ENCODE measurements around the gene SPATA6L.
"Not testable (repeated sequence)": the region's sequence is repeated elsewhere in the genome, so short reads cannot be mapped to it uniquely, and the experiment has no call there.

The SPATA6L gene

DNA sequence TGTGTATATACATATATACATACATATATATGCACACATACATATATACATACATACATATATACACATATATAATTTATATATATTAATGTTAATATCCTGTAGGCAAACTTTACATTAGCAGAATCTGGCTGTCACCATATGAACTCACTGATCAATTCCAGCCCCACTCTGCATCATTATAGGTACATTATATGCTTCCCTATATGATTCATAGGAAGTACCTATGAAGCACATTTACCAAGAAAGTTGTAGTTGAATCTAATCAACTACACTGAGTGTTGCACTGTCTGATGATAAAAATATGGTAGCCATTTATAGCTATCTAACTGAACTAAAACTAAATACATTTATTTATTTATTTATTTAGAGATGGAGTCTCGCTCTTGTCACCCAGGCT is 5.5 kb upstream of the SPATA6L start:
- DNase-seq: no peak

- DNase-seq: no peak
Measured at GRCh38 chr9:4670591-4670990, 4.3 kb upstream of the SPATA6L start.

DNA sequence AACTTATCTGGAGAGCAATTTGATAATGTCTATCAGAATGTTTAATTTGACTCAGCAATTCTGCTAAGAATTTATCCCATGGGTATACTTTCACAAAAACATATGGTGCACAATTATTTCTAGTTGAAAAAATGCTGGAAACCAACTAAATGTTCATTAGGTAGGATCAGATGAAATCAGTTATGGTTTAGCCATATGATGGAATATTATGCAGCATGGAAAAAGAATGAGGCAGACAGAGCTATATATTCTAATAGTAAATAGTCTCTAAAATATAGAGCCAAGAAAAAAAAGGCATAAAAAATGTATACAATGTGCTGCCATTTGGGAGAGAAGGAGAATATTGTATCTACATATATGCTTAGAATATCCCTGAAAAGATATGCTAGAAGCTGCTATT is 3.6 kb upstream of the SPATA6L start:
- no peak for DNase-seq

DNA sequence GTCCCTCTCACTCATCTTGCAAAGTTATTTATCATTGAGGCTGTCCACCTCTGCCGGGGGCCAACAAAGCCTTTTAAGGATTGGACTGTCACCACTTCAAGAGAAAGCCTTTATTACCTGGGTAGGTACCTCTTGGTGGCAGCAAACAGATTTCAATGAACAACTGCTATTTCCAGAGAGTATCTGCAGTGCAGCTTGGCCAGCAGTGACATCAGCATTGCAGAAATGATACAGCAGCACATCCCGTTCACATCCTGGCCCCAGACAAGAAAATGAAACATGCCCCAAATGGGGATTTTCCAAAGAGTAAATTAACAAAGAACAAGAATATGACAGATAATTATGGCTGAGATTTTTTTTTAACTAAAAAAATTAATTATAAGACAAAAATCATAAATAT is 2.3 kb upstream of the SPATA6L start:
- no peak for DNase-seq

DNA sequence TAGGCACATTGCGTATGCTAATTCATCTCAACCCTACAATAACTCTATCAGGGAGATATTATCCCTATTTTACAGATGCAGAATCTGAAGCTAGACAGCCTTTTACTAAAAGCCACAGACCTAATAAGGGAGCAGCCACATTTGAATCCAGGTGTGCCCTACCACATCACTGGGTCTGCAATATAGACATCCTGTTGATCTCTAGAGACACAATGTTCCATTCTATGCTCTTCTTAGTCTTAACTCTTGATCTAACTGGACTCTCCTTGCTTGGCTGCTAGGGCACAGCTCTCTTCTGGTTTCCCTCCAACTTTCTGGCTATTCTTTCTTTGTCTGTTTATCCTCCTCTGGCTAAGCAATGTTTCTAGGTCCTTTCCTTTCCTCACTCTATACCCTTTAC is 1.4 kb upstream of the SPATA6L start:
- DNase-seq: no peak

GRCh38 chr9:4665357-4665756 is 923 bp downstream of the SPATA6L start:
- no peak for DNase-seq

- no peak for DNase-seq
Measured at GRCh38 chr9:4663956-4664355, 2.3 kb downstream of the SPATA6L start.

- DNase-seq: no peak
Measured at GRCh38 chr9:4662989-4663792, 3.1 kb downstream of the SPATA6L start.

DNA sequence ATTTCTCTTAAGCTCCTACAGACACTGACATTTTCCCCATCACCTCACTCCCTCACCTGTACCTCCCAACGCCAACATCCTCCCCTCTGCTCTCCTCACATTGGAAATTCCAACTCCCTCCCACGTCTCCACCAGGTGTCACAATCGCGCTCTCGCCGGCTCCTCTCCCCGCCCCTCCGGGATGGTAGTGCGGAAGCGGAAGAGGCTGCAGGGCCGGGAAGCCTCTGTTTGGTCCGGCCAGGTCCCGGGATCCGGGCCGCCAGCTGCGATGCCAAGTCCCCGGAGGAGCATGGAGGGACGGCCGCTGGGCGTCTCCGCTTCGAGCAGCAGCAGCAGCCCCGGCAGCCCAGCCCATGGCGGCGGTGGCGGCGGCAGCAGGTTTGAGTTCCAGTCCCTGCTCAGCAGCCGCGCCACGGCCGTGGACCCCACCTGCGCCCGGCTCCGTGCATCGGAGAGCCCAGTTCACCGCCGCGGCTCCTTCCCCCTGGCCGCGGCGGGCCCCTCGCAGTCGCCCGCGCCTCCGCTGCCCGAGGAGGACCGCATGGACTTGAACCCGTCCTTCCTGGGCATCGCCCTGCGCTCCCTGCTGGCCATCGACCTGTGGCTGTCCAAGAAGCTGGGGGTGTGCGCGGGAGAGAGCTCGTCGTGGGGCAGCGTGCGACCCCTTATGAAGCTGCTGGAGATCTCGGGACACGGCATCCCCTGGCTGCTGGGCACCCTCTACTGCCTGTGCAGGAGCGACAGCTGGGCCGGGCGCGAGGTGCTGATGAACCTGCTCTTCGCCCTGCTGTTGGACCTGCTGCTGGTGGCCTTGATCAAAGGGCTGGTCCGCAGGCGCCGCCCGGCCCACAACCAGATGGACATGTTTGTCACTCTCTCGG is 3.9 kb downstream of the SPATA6L start, which contains the start of gene PLPP6:
Gene PLPP6 (plus strand): TSS at position 187 of the 881 bp plus-strand sequence. CDS start 82 bp downstream, at position 269.
- peak; percentile 80 for DNase-seq

GRCh38 chr9:4661611-4662010 is 4.7 kb downstream of the SPATA6L start:
- DNase-seq: no peak

DNA sequence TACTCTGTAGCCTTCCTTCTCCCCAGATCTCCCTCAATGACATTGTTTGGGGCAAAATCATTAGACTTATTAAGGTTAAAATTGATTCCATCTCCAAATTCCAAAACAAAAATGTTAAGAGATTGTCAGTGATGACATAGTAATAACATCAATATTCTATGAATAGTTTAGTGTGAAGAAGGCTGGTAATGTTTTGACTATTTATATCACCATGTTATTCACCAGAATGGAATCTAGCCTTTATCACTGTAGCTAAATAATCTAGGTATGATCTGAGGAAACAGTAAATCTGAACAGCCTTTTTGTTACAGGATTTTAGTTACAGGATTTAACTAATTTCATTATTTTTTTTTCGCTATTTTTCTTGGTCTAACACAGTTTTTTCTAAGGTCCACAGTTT is 5.1 kb downstream of the SPATA6L start:
- DNase-seq: no peak

GRCh38 chr9:4660665-4661064 is 5.6 kb downstream of the SPATA6L start:
- DNase-seq: not testable (repeated sequence)

- DNase-seq: no peak
Measured at GRCh38 chr9:4657426-4658159, 8.7 kb downstream of the SPATA6L start.

DNA sequence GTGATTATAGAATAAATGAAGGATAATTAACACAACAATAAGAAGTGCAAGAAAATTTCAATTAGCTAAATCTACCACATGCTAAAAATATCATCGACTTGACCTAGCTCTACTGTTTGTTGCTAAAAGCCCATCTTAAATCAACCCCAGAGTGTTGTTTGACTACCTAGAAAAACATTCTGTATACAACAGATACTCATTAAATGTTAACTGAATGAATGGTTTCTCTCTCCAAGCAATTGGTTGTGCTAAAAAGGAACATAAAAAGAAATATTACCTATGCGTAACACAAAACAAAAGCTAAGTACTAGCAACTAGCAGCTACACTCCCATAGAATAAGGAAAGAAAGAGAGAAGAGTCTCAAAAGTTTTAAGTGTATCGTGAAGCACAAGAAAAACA is 9.7 kb downstream of the SPATA6L start:
- DNase-seq: no peak

DNA sequence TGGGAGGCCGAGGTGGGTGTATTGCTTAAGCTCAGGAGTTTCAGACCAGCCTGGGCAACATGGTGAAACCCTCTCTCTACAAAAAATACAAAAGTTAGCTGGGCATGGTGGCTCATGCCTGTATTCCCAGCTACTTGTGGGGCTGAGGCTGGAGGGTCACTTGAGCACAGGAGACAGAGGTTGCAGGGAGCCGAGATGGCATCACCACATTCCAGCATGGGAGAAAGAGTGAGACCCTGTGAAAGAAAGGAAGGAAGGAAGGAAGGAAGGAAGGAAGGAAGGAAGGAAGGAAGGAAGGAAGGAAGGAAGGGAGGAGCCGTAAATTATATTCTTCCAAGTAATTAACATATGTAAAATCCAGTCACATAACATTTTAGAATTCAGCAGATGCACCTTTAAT is 10.1 kb downstream of the SPATA6L start:
- not testable (repeated sequence) for DNase-seq

DNA sequence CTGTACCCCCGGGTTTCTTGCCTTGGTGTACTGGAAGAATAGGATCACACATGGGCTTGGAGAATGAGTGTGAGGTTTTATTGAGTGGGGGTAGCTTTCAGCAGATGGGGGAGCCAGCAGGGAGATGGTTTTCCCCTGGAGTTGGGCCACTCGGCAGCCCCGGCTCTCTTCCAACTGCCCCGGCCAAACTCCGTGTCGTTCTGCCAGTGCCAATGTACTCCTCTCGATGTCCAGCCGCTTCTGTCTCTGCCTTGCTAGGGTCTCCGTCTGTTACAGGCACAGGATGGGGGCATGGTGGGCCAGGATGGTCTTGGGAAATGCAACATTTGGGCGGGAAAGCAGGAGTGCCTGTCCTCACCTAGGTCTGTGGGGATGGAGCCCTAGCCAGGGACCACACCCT is 11.7 kb downstream of the SPATA6L start:
- no peak for DNase-seq

GRCh38 chr9:4654084-4654483 is 12.2 kb downstream of the SPATA6L start:
- DNase-seq: no peak

- DNase-seq: no peak
Measured at GRCh38 chr9:4642351-4642750, 23.9 kb downstream of the SPATA6L start.

DNA sequence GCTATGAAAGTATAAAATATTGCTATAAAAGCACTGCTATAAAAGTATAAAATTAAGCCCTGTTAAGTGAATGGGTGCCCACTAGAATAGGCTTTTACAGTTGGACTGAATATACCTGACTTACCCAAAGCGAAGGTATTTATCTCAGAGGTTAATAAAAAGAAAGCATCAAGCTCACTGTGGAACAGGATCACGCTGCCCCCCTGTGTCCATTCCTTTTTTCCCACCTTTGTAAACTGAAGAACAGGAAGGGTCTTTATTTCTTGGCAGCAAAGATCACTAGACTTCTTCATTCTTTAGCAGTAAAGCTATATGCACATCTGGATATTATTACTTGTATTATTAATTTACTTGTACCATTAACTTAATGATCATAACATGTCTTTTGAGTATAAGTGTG is 26.3 kb downstream of the SPATA6L start:
- peak; percentile 37 for DNase-seq

GRCh38 chr9:4639420-4639819 is 26.9 kb downstream of the SPATA6L start:
- DNase-seq: no peak

DNA sequence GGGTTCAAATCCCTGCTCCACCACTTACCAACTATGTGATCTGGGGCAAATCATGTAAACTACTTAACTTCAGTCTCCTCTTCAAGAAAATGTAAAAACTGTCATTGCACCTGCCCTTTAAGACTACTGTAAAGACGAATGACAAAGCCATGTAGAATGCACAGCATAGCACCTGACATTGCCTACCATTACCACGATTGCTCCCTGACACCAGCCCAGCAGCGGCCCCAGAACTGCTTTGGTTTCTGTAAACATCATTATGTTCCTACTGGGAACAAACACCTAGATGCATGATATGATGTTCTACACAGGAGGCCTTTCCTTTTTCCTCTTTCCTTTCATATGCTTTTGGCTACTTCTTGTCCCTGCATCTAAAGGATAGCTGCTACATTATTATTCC is 27.3 kb downstream of the SPATA6L start:
- no peak for DNase-seq

DNA sequence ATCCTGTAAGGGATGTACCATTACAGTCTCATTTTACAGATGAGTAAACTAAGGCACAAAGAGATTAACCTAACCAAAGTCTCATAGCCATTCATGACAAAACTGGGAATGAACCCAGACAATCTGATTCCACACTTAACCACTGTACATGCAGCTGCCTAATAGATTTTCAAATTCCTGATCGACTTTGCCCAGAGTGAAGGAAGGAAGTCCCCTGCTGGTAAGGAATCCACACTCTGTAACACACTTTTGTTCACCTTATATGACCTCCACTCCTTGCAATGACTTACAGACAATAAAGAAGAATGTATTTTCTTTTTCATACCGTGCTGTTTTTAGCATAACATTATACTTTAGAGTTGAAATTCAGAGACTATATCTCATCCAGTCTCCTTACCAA is 35.4 kb downstream of the SPATA6L start:
- DNase-seq: no peak

- no peak for DNase-seq
Measured at GRCh38 chr9:4622016-4622415, 44.3 kb downstream of the SPATA6L start.

All from NCI-H1436 (cell line).